Measurements from ENCODE around the gene LIPI.
A peak's percentile ranks its signal among the peaks of the same experiment; 100 is the strongest.
"Not testable (repeated sequence)": the region's sequence is repeated elsewhere in the genome, so short reads cannot be mapped to it uniquely, and the experiment has no call there.

LIPI gene

GRCh38 chr21:14235101-14235500 is 24.3 kb upstream of the LIPI start:
- Histone ChIP-seq H3K36me3 (ENCODE audit: control insufficient read depth, insufficient read depth, low read length) (no peaks in the 10 kb centered on the region), H3K4me1 (ENCODE audit: control insufficient read depth, insufficient read depth, low read length) (peaks cover 8% of the 10 kb centered on the region; the same call in 1 of the 2 replicates), H3K9me3 (ENCODE audit: control insufficient read depth, insufficient read depth, low read length) (peaks cover 10% of the 10 kb centered on the region), H3K27me3 (ENCODE audit: control insufficient read depth, insufficient read depth, low read length) (no peaks in the 10 kb centered on the region), H3K4me3 (ENCODE audit: low read depth, low read length) (no peak overlapping the region), H3K9ac (ENCODE audit: low read depth, low read length) (no peak overlapping the region), H3K27ac (ENCODE audit: low read depth, low read length) (no peak overlapping the region)

- Histone ChIP-seq H3K4me3 (ENCODE audit: low read depth, low read length) (no peak overlapping the region), H3K9me3 (ENCODE audit: control insufficient read depth, insufficient read depth, low read length) (peaks cover 24% of the 10 kb centered on the region), H3K9ac (ENCODE audit: low read depth, low read length) (no peak overlapping the region), H3K27ac (ENCODE audit: low read depth, low read length) (no peak overlapping the region), H3K4me1 (ENCODE audit: control insufficient read depth, insufficient read depth, low read length) (no peaks in the 10 kb centered on the region), H3K36me3 (ENCODE audit: control insufficient read depth, insufficient read depth, low read length) (no peaks in the 10 kb centered on the region), H3K27me3 (ENCODE audit: control insufficient read depth, insufficient read depth, low read length) (no peaks in the 10 kb centered on the region)
These were observed 18.6 kb upstream of the LIPI start for GRCh38 chr21:14229399-14229798.

DNA sequence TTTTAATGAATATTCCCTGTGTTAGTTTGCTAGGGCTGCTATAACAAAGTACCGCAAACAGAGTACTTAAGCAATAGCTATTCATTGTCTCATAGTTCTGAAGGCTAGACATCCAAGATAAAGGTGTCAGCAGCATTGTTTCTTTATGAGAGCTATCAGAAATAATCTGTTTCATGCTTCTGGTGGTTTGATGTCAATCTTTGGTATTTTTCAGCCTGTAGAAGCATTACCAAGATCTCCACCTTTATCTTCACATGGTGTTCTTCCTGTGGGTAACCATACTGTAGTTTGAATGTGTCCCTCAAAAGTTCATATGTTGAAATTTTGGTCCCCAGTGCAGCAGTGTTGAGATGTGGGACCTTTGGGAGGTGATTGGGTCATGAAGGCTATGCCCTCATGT is 12.6 kb upstream of the LIPI start:
- H3K4me3 ChIP-seq (ENCODE audit: low read depth, low read length) = no peak overlapping the region
- H3K27ac ChIP-seq (ENCODE audit: low read depth, low read length) = no peak overlapping the region
- H3K27me3 ChIP-seq (ENCODE audit: control insufficient read depth, insufficient read depth, low read length) = no peaks in the 10 kb centered on the region
- H3K36me3 ChIP-seq (ENCODE audit: control insufficient read depth, insufficient read depth, low read length) = no peaks in the 10 kb centered on the region
- no peaks in the 10 kb centered on the region for H3K9me3 ChIP-seq (ENCODE audit: control insufficient read depth, insufficient read depth, low read length)
- no peak overlapping the region for H3K9ac ChIP-seq (ENCODE audit: low read depth, low read length)
- H3K4me1 ChIP-seq (ENCODE audit: control insufficient read depth, insufficient read depth, low read length) = peaks cover 6% of the 10 kb centered on the region; the same call in 1 of the 2 replicates

DNA sequence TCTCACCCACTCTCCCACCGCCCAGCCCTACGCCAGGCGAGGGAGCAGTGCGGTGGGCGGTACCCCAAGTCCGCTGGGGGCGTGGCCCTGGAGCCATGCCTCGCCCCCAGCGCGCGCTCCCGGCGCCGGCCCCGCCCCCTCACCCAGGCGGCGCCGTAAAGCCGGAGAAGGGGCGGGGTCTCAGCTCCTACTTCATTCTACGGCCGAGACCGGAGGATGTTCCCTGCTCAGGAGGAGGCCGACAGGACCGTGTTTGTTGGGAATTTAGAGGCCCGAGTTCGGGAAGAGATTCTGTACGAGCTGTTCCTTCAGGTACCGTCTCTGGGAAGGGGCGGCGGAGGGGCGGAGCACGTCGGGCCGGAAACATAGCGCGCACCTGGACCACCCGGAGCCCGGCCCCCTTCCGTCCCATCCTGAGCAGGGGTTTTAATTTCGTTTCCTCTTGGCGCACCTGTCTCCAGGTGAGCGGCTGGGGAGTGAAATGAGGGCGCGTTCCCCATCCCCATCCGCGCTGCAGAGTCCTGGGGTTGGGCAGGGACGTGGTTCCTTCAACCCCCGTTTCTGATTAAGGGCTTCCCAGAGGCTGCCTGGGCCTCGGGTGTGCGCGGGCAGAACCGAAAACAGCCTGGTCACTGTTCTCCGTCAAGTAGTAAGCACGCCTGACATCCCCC is 5.4 kb upstream of the LIPI start, which contains the start of gene RBM11:
RBM11 (plus strand) TSS at position 187 of the 671 bp plus-strand sequence; CDS start at position 217, 30 bp downstream.
- H3K4me1 ChIP-seq (ENCODE audit: control insufficient read depth, insufficient read depth, low read length) = peaks cover 13% of the 10 kb centered on the region; the same call in 1 of the 2 replicates
- H3K27me3 ChIP-seq (ENCODE audit: control insufficient read depth, insufficient read depth, low read length) = no peaks in the 10 kb centered on the region
- H3K36me3 ChIP-seq (ENCODE audit: control insufficient read depth, insufficient read depth, low read length) = no peaks in the 10 kb centered on the region
- peak within 1 kb of the TSS; percentile 54 for H3K27ac ChIP-seq (ENCODE audit: low read depth, low read length)
- H3K9ac ChIP-seq (ENCODE audit: low read depth, low read length) = peak within 1 kb of the TSS; percentile 46
- no peaks in the 10 kb centered on the region for H3K9me3 ChIP-seq (ENCODE audit: control insufficient read depth, insufficient read depth, low read length)
- H3K4me3 ChIP-seq (ENCODE audit: low read depth, low read length) = peak within 1 kb of the TSS; percentile 99

DNA sequence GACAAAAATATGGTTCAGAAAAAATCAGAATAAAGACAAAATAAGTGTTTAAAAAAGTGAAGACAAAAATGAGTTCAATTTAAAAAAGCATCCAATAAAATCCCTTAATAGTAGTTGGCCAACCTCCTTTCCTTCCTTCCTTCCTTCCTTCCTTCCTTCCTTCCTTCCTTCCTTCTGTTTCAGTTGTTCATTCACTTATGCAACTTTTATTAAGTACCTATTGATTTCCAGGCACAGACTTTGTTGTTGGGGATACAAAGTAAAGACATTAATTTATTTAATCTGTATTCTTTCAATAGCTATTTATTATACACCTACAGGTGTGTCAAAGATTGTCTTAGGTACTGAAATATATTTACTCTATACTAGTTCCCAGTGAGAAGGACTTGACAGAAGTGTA is 2.4 kb upstream of the LIPI start:
- peaks cover 6% of the 10 kb centered on the region; the same call in 1 of the 2 replicates for H3K4me1 ChIP-seq (ENCODE audit: control insufficient read depth, insufficient read depth, low read length)
- no peak overlapping the region for H3K27ac ChIP-seq (ENCODE audit: low read depth, low read length)
- no peak overlapping the region for H3K4me3 ChIP-seq (ENCODE audit: low read depth, low read length)
- H3K9me3 ChIP-seq (ENCODE audit: control insufficient read depth, insufficient read depth, low read length) = no peaks in the 10 kb centered on the region
- no peaks in the 10 kb centered on the region for H3K36me3 ChIP-seq (ENCODE audit: control insufficient read depth, insufficient read depth, low read length)
- H3K9ac ChIP-seq (ENCODE audit: low read depth, low read length) = no peak overlapping the region
- no peaks in the 10 kb centered on the region for H3K27me3 ChIP-seq (ENCODE audit: control insufficient read depth, insufficient read depth, low read length)

DNA sequence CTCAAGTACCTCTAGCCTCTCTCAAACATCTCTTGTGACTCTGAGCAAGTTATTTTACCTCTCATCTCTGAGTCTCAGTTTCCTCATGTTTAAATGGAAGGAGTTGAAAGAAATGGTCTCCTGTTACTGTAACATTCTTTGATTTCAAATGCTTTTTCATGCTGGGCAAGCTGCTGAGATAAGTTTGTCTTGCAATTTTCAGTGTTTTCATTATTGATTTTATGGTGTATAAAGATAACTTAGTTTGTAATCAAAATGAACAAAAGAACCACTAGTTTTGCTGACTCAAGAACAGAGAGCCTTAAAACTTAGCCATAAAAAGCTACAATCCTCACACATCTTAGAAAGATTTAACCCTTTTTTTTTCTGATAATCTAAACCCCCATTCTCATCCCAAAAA is 4.5 kb downstream of the LIPI start:
- Histone ChIP-seq H3K4me1 (ENCODE audit: control insufficient read depth, insufficient read depth, low read length) (no peaks in the 10 kb centered on the region), H3K9ac (ENCODE audit: low read depth, low read length) (no peak overlapping the region), H3K9me3 (ENCODE audit: control insufficient read depth, insufficient read depth, low read length) (peaks cover 3% of the 10 kb centered on the region; the same call in 1 of the 2 replicates), H3K36me3 (ENCODE audit: control insufficient read depth, insufficient read depth, low read length) (no peaks in the 10 kb centered on the region), H3K4me3 (ENCODE audit: low read depth, low read length) (no peak overlapping the region), H3K27ac (ENCODE audit: low read depth, low read length) (no peak overlapping the region), H3K27me3 (ENCODE audit: control insufficient read depth, insufficient read depth, low read length) (no peaks in the 10 kb centered on the region)

- H3K4me3 ChIP-seq (ENCODE audit: low read depth, low read length); H3K27me3 ChIP-seq (ENCODE audit: control insufficient read depth, insufficient read depth, low read length); H3K9ac ChIP-seq (ENCODE audit: low read depth, low read length); H3K4me1 ChIP-seq (ENCODE audit: control insufficient read depth, insufficient read depth, low read length); H3K36me3 ChIP-seq (ENCODE audit: control insufficient read depth, insufficient read depth, low read length); H3K27ac ChIP-seq (ENCODE audit: low read depth, low read length): not testable (repeated sequence)
- peaks cover 42% of the 10 kb centered on the region for H3K9me3 ChIP-seq (ENCODE audit: control insufficient read depth, insufficient read depth, low read length)
These were observed 44.1 kb downstream of the LIPI start for GRCh38 chr21:14166463-14167223.

- Histone ChIP-seq H3K4me3 (ENCODE audit: low read depth, low read length) (no peak overlapping the region), H3K9ac (ENCODE audit: low read depth, low read length) (no peak overlapping the region), H3K9me3 (ENCODE audit: control insufficient read depth, insufficient read depth, low read length) (peaks cover 58% of the 10 kb centered on the region), H3K4me1 (ENCODE audit: control insufficient read depth, insufficient read depth, low read length) (no peaks in the 10 kb centered on the region), H3K36me3 (ENCODE audit: control insufficient read depth, insufficient read depth, low read length) (no peaks in the 10 kb centered on the region), H3K27me3 (ENCODE audit: control insufficient read depth, insufficient read depth, low read length) (no peaks in the 10 kb centered on the region), H3K27ac (ENCODE audit: low read depth, low read length) (no peak overlapping the region)
These were observed 66.8 kb downstream of the LIPI start for GRCh38 chr21:14143999-14144398.

DNA sequence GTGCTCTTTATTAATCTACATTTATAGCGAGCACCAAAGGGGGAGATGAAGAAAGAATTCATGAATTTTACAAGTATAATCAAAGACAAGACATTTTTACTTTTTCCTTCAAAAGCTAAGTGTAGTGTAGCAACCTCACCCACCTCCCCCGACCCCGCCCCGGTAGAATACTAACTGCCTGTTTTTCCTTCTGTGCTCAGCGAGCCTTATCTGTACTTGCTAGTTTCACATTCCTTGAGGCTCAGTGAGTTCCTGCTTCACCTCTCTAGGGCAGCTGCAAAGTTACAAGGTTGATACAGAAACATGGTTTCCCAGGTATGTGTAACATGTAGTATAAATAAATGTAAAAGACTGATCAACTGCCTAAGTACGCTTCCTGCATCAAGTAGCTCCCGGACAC is 86.5 kb downstream of the LIPI start:
- Histone ChIP-seq H3K27me3 (ENCODE audit: control insufficient read depth, insufficient read depth, low read length) (no peaks in the 10 kb centered on the region), H3K4me3 (ENCODE audit: low read depth, low read length) (no peak overlapping the region), H3K27ac (ENCODE audit: low read depth, low read length) (no peak overlapping the region), H3K36me3 (ENCODE audit: control insufficient read depth, insufficient read depth, low read length) (no peaks in the 10 kb centered on the region), H3K9me3 (ENCODE audit: control insufficient read depth, insufficient read depth, low read length) (peaks cover 53% of the 10 kb centered on the region), H3K9ac (ENCODE audit: low read depth, low read length) (no peak overlapping the region), H3K4me1 (ENCODE audit: control insufficient read depth, insufficient read depth, low read length) (no peaks in the 10 kb centered on the region)

- Histone ChIP-seq H3K27me3 (ENCODE audit: control insufficient read depth, insufficient read depth, low read length) (no peaks in the 10 kb centered on the region), H3K36me3 (ENCODE audit: control insufficient read depth, insufficient read depth, low read length) (no peaks in the 10 kb centered on the region), H3K4me3 (ENCODE audit: low read depth, low read length) (no peak overlapping the region), H3K9ac (ENCODE audit: low read depth, low read length) (no peak overlapping the region), H3K4me1 (ENCODE audit: control insufficient read depth, insufficient read depth, low read length) (no peaks in the 10 kb centered on the region), H3K27ac (ENCODE audit: low read depth, low read length) (no peak overlapping the region), H3K9me3 (ENCODE audit: control insufficient read depth, insufficient read depth, low read length) (peaks cover 34% of the 10 kb centered on the region)
These were observed 89.0 kb downstream of the LIPI start for GRCh38 chr21:14121719-14122118.

DNA sequence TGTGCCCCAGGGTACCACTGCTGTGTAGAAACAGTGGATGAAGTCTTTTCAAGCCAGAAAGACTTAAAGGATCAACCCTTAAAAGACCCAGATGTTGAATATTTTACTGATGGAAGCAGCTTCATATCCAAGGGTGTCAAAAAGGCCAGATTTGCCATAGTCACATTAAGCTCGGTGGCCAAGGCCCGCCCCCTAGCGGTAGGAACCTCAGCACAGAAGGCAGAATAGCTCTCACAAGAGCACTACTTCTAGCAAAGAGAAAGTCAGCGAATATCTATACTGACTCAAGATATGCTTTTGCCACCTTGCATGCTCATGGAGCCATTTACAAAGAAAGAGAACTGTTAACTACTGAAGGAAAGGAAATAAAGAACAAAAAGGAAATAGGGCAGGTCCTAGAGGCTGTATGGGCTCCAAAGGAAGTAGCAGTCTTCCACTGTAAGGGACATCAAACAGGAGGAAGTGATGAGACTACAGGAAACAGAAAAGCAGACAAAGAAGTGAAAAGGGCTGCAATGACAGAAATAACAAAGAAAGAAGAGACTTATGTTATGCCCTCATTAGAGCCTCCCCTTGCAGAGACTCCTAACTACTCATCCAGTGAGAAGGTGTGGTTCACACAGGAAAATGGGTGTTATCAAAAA is 90.5 kb downstream of the LIPI start:
- H3K27ac ChIP-seq (ENCODE audit: low read depth, low read length) = no peak overlapping the region
- H3K4me1 ChIP-seq (ENCODE audit: control insufficient read depth, insufficient read depth, low read length) = no peaks in the 10 kb centered on the region
- no peaks in the 10 kb centered on the region for H3K27me3 ChIP-seq (ENCODE audit: control insufficient read depth, insufficient read depth, low read length)
- no peak overlapping the region for H3K9ac ChIP-seq (ENCODE audit: low read depth, low read length)
- peaks cover 27% of the 10 kb centered on the region; the same call in 1 of the 2 replicates for H3K9me3 ChIP-seq (ENCODE audit: control insufficient read depth, insufficient read depth, low read length)
- no peak overlapping the region for H3K4me3 ChIP-seq (ENCODE audit: low read depth, low read length)
- no peaks in the 10 kb centered on the region for H3K36me3 ChIP-seq (ENCODE audit: control insufficient read depth, insufficient read depth, low read length)

All from HUES48 (cell line).